Mesodermal cell (in vitro differentiated cells): ENCODE data around the gene RAPGEF5.
A peak's percentile ranks its signal among the peaks of the same experiment; 100 is the strongest.

Source experiments
- H3K27ac ChIP-seq: 2 replicates; pipeline ENCODE4 v1.7.0; 2013; ENCODE audit warnings: mild to moderate bottlenecking, low read depth, low read length, moderate library complexity; ENCODE audit not compliant: severe bottlenecking
- H3K36me3 ChIP-seq: 2 replicates; pipeline ENCODE4 v1.7.1; 2013; ENCODE audit warnings: mild to moderate bottlenecking, low read length, moderate library complexity; ENCODE audit not compliant: control insufficient read depth, insufficient read depth
- H3K4me1 ChIP-seq: one replicate; pipeline ENCODE4 v1.7.1; 2013; ENCODE audit warnings: mild to moderate bottlenecking, low read length; ENCODE audit not compliant: insufficient read depth, control insufficient read depth, poor library complexity, severe bottlenecking
- H3K4me3 ChIP-seq: 2 replicates; pipeline ENCODE4 v1.7.0; 2013; ENCODE audit warnings: low read length, control low read depth, mild to moderate bottlenecking; ENCODE audit not compliant: insufficient read depth, poor library complexity, severe bottlenecking; ENCODE audit errors: extremely low read depth
- H3K9me3 ChIP-seq: 2 replicates; pipeline ENCODE4 v1.7.1; 2013; ENCODE audit warnings: mild to moderate bottlenecking, low read length, moderate library complexity; ENCODE audit not compliant: control insufficient read depth
- WGBS, 2 experiments: methylation state at CpG; one replicate each; pipeline ENCODE4 v1.1.5; 2013; ENCODE audit warnings: missing lambda C conversion rate in 2 of 2; ENCODE audit not compliant: insufficient coverage in 2 of 2; 5-methylcytosine and 5-hydroxymethylcytosine counted together

The RAPGEF5 gene

DNA sequence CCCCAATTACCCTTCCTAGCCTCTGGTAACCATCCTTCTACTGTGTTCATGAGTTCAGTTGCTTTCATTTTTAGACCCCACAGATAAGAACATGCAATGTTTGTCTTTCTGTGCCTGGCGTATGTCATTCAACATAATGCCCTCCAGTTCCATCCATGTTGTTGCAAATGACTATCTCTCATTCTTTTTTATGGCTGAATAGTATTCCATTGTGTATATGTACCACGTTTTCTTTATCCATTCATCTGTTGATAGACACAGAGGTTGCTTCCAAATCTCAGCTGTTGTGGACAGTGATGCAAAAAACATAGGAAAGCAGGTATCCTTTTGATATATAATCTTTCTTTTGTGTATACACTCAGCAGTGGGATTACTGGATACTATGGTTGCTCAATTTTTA is 51.2 kb downstream of the RAPGEF5 start:
- 88% methylated on average over 1 of the region's 2 CpGs; no CpG with 5 or more reads in 1 of the 2 experiments for WGBS, 2 experiments
- peaks cover 3% of the 10 kb centered on the region for H3K36me3 ChIP-seq
- H3K4me1 ChIP-seq, result no peaks in the 10 kb centered on the region
- H3K27ac ChIP-seq, result no peak overlapping the region
- H3K9me3 ChIP-seq, result no peaks in the 10 kb centered on the region
- no peak overlapping the region for H3K4me3 ChIP-seq

DNA sequence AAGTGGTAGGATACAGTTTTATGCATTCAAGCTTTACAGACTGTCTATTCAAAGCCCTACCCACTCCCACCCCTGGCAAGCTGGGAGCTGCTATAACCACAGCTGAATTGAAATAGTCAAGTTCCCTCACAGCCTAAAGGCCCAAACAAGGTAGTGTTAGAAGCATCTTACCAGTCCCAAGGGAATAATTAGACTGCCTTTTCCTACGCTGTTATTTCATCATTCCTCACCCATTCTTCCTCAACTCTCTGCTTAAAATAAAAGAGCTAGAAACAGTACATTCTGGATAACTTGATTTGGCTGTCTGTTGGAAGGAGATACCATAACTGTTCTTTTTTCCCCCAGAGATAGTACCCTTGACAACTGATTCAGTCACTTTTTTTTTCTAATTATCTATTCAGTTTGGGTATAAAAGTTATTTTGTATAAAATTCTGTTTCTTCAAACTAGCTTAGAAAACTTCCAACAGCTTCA is 54.0 kb downstream of the RAPGEF5 start:
- WGBS, 2 experiments, result no CpG with 5 or more reads among the region's 1 CpG
- no peak overlapping the region for H3K27ac ChIP-seq

DNA sequence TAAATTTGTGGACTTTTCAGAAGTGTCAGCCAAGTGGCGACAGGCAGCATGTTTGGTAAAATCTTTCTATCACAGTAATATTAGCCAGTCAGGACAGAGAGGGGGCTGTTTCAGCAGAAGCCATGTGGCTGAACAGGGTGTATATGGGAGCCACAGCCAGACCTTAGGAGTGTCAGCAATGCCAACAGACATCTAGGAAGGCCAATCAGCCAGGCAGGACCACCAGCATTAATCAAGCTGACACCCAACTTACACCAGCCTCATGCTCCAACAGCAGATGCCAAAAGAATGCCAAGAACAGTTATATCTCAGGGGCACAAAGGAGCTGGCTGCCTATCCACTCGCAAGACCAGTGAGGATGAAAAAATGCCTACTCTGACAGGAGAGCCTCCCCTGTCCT is 54.8 kb downstream of the RAPGEF5 start:
- Histone ChIP-seq H3K9me3 (no peaks in the 10 kb centered on the region), H3K4me3 (no peak overlapping the region), H3K4me1 (no peaks in the 10 kb centered on the region), H3K27ac (no peak overlapping the region), H3K36me3 (peaks cover under 1% of the 10 kb centered on the region)
- WGBS, 2 experiments, result 100% methylated on average over 1 to 2 of the region's 2 CpGs

More for the DNA sequence above, 54.0 kb downstream of the RAPGEF5 start:
- H3K9me3 ChIP-seq, result no peaks in the 10 kb centered on the region
- H3K36me3 ChIP-seq, result peaks cover 3% of the 10 kb centered on the region
- no peaks in the 10 kb centered on the region for H3K4me1 ChIP-seq
- H3K4me3 ChIP-seq, result no peak overlapping the region

DNA sequence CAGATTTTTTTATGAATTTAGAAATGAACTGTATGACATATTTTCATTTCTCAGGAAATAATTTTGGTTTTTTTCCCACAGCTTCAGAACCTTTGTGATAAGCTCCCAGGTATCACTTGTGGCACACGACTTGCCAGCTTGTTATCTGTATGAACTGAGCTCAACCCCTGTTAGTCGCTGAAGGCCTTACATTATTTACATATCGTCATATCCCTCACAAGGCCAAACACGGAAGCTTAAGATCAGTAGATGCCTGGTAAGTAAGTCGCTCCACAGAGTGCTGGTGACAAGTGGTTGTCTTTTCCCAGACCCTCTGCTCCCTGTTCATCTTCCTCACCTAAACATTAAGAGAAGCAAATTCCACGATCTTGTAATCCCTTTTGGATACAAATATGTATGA is 55.2 kb downstream of the RAPGEF5 start:
- WGBS, 2 experiments, result 81 to 90% methylated on average over 2 to 5 of the region's 6 CpGs
- no peaks in the 10 kb centered on the region for H3K4me1 ChIP-seq
- H3K36me3 ChIP-seq, result no peaks in the 10 kb centered on the region
- H3K9me3 ChIP-seq, result no peaks in the 10 kb centered on the region
- H3K27ac ChIP-seq, result no peak overlapping the region
- H3K4me3 ChIP-seq, result no peak overlapping the region

DNA sequence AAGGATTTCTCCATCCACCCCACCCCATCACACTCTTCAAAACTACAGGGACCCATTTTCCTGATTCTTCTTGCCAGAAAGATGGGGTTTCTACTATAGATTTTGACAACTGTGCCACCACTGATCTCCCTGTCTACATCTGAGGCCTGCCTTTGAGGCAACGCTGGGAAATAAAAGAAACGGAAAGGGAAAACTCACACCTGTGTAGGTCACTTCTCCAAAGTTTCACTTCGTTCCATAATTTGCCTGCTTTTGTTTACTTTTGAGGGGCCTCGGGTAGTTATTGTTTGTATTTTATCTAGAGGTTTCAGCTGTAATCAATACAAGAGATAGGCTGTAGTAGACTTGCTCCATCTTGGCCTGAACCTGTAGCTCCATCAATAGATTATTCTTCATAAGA is 56.1 kb downstream of the RAPGEF5 start:
- Histone ChIP-seq H3K27ac (no peak overlapping the region), H3K36me3 (no peaks in the 10 kb centered on the region), H3K4me3 (no peak overlapping the region), H3K9me3 (no peaks in the 10 kb centered on the region), H3K4me1 (no peaks in the 10 kb centered on the region)
- 95% methylated on average over 2 of the region's 4 CpGs; no CpG with 5 or more reads in 1 of the 2 experiments for WGBS, 2 experiments

DNA sequence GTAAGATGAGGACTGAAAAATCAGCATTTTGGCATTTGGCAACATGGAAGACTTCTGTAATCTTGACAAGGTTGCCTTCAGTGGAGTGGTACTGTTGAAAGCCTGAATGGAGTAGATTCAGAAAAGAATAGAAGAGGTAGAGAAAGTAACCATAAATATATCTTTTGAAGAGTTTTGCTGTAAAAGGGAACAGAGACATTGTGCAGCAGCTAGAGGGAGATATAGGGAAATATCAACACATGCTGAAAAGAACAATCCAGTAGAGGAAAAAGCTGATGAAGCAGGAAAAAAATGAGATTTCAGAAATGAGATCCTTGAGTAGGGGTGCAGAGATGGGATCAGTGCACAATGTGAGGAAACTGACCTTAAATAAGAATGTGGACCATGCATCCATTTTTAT is 60.0 kb downstream of the RAPGEF5 start:
- no peaks in the 10 kb centered on the region for H3K36me3 ChIP-seq
- H3K9me3 ChIP-seq, result no peaks in the 10 kb centered on the region
- peaks cover 5% of the 10 kb centered on the region for H3K4me1 ChIP-seq
- no peak overlapping the region for H3K4me3 ChIP-seq
- no peak overlapping the region for H3K27ac ChIP-seq

DNA sequence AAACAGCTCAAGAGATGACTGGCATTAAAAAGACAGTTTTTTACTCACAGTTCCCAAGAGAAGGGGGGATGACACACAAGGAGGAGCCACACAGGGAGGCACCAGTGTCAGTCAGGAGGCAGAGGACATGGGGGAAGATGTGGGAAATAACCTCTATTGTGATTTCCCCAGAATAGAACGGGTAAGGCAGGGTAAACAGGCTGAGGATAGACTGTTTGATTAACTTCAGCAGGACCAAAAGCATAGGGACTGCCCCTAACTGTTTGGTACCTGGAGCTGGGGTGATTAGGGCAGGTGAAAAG is 60.7 kb downstream of the RAPGEF5 start:
- WGBS, 2 experiments, result 92 to 100% methylated on average over 1 of the region's 1 CpG
- peaks cover 6% of the 10 kb centered on the region for H3K4me1 ChIP-seq
- no peak overlapping the region for H3K4me3 ChIP-seq
- no peak overlapping the region for H3K27ac ChIP-seq
- no peaks in the 10 kb centered on the region for H3K9me3 ChIP-seq
- no peaks in the 10 kb centered on the region for H3K36me3 ChIP-seq

DNA sequence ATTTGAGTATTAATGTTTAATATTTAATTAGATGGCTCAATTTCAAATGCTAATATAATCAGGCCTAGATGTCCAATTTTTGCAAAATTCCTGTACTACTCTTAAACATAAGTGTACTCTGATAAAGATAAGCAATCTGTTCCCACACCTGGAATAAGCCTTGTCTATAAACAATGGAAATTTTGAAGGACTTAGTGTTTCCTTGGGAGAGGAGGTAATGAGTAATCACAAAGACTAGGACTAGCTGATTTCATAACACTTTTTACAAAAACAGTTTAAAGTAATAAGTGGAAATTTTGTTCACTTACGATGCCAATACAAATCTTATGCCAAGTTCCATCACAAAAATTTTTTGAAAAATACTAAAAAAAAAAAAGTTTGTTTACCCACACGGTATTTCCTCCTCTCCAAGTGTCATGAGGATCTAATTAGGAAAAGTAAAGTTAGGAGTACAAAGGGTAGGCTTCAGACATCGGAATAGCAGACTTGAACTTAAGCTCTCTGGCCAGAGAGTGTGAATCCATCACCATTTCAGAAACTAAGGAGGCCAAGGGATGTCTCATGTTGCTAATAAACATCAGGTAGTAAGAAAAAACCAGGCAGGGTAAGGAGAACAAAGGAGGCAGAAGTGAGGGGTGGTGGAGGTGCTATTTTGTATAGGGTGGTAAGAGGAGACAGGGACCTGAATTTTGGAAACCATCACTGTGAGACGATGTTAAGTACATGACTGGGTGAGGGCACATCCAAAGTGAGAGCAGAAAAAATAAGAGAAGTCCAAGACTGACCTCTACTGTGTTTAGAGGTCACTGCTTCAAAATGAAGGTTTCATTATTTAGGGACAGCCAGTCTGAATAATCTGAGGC is 61.3 kb downstream of the RAPGEF5 start:
- Histone ChIP-seq H3K36me3 (no peaks in the 10 kb centered on the region), H3K4me3 (no peak overlapping the region), H3K9me3 (no peaks in the 10 kb centered on the region), H3K27ac (no peak overlapping the region), H3K4me1 (peaks cover 6% of the 10 kb centered on the region)
- WGBS, 2 experiments, result 55 to 62% methylated on average over 1 of the region's 4 CpGs

DNA sequence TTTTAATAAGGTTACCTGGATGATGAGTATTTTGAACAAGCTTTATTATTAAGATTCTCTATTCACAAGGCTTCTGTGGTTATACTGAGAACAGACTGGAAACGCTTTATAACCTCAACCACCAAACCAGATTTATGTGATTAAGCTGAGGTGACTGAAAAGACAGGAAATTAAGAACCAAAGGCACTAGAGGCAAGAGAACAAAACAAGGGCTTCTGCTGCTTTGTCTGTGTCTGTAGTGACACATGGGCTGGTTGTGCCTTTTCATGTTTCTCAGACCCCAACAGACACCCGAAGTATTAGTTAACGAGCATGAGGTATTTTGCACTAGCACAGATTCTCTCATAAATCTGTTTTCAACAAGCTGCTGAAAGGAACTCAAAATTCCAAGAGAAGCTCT is 64.4 kb downstream of the RAPGEF5 start:
- Histone ChIP-seq H3K9me3 (no peaks in the 10 kb centered on the region), H3K36me3 (no peaks in the 10 kb centered on the region), H3K27ac (peak overlapping the region; percentile 31), H3K4me1 (peaks cover 6% of the 10 kb centered on the region), H3K4me3 (no peak overlapping the region)
- 73 to 90% methylated on average over 2 of the region's 3 CpGs for WGBS, 2 experiments

DNA sequence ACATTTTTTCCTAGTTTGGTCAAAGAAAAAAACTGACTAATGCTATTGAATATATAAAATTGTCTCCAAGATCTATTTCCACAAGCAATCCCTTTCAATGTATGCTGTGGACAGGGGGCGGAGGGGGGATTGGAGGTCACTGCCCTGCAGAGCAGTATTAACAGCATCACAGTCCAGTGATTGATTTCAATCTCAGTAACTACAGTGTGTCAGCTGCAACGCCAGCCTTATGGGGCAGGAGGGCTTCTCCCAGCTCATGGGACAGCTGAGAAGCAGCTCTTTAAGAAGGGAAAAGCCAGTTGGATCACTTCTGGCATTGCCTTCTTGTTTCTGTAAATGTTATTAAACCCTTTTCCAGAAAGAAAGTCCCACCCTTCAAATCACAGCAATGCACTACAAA is 65.0 kb downstream of the RAPGEF5 start:
- H3K4me3 ChIP-seq, result no peak overlapping the region
- H3K36me3 ChIP-seq, result no peaks in the 10 kb centered on the region
- H3K27ac ChIP-seq, result peak overlapping the region; percentile 31
- WGBS, 2 experiments, result 60 to 75% methylated on average over 1 of the region's 2 CpGs
- H3K9me3 ChIP-seq, result no peaks in the 10 kb centered on the region
- H3K4me1 ChIP-seq, result peaks cover 6% of the 10 kb centered on the region

DNA sequence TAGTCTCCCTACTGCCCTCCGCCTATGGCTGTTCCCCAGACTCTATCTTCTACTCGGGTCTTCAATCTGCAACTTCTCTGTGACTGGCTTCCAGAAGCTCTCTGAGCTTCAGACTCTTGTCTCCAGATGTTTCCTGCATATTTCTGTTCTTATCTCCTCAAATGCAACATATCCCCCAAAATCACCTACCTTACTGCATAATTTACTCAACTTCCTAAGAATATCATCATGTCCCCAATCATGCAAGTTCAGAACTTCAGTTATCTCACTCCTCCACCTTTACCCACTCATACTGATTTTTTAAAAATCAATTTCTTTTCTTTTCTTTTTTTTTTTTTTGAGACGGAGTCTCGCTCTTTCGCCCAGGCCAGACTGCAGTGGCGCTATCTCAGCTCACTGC is 68.8 kb downstream of the RAPGEF5 start:
- Histone ChIP-seq H3K36me3 (no peaks in the 10 kb centered on the region), H3K4me1 (peaks cover 6% of the 10 kb centered on the region), H3K27ac (no peak overlapping the region), H3K9me3 (no peaks in the 10 kb centered on the region), H3K4me3 (no peak overlapping the region)
- WGBS, 2 experiments, result 93 to 97% methylated on average over 2 of the region's 6 CpGs
